ENCODE measurements around the gene PIGS. TPM values are rescaled to one million over a fixed set of nuclear protein-coding genes. Genes with fewer than 3 reads are reported as not detected.
"Not testable (repeated sequence)": the region's sequence is repeated elsewhere in the genome, so short reads cannot be mapped to it uniquely, and the experiment has no call there.

Gene PIGS
- total RNA-seq, 1 experiment from 2014 or later: 48.2 TPM

DNA sequence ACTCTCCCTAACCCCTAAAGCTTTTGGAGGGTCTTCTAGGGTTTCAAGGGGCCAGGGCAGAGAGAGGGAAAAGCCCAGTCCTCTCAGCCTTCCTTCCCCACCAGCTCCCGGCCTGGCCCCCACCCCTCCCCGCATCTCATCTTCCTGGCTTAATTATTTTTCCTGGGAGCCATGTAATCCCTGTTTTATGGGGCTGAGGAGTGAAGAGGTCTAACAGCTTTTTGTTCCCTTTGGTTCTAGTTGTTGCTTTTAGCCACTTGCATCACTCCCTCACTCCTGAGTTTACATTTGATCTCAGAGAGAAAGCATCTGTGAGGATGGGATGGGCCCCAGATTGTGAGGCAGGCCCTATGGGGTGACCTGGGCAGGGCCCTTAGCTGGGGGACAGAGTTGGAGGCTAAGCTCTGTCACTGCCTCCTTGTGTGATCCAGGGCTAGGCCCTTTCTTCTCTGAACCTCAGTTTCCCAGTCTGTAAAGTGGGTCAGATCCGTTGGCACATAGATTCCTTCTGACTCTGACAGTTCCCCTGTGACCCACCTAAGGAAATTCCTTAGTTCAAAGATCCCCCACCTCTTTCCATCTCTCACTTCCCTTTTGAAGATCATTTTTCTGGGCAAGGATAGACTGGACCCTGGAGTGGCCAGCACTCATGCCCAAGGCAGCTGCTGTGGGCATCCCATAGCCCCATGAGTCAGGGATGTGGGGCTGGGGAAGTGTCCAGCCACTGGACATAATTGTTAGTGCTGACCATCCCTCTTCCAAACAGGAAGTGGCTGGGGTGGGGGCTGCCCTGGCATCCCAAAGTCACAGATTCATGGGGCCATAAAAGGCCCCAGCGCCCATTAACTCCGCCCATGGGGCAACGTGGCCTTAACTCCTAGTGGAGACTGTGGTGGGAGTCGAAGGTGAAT, 39.0 kb downstream of the PIGS start:
- no peak for DNase-seq (ENCODE audit: extremely low read depth, low read depth)

DNA sequence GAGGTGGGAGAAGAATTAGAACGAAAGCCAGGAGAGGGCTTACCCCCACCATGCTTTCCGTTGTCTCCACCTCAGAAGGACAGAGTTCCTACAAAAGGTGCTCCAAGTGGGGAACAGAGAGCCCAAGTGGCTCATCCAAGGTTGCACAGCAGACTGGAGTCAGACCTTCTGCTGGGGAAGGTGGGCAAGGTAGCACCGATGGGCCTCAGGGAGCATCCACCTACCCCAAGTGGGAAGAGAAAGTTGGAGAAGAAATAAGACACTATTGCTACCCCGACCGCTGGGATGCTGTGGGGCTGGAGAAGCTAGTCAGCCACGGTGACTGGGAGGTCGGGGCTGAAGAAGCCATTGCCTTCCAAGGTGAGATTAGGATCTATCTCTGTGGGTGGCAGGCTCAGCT, 40.4 kb downstream of the PIGS start:
- DNase-seq (ENCODE audit: extremely low read depth, low read depth): no peak

DNA sequence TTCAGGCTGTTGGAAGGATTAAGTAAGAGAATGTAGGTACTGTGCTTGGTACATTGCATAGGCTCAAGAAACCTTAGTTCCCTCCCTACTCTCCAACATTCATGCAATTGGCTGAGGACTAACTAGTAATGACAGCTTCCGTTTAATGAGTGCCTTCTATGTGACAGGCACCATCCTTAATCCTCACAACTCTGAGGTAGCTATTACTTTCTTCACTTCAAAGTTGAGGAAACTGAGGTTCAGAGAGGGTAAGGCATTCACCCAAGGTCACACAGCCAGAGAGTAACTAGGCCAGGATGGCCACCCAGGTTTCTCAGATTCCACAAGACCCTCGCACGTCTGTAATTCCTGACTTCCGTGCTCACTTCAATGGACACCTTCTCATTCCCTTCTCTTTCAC, 41.1 kb downstream of the PIGS start:
- DNase-seq (ENCODE audit: extremely low read depth, low read depth): no peak

DNA sequence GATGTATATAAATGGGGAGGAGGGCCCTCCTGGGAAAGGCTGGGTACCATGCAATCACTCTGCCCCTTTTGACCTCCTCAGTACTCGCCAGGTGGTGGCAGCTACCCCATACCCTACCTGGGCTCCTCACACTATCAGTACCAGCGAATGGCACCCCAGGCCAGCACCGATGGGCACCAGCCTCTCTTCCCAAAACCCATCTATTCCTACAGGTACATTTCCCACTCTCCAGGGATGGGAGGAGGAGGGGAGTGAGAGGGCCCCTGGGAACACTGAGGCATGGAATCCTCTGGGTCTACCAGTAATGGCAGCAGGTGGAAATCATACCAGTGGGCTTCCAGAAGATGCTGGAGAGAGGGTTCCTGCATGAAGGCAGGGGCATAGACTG, 42.3 kb downstream of the PIGS start:
- no peak for DNase-seq (ENCODE audit: extremely low read depth, low read depth)

DNA sequence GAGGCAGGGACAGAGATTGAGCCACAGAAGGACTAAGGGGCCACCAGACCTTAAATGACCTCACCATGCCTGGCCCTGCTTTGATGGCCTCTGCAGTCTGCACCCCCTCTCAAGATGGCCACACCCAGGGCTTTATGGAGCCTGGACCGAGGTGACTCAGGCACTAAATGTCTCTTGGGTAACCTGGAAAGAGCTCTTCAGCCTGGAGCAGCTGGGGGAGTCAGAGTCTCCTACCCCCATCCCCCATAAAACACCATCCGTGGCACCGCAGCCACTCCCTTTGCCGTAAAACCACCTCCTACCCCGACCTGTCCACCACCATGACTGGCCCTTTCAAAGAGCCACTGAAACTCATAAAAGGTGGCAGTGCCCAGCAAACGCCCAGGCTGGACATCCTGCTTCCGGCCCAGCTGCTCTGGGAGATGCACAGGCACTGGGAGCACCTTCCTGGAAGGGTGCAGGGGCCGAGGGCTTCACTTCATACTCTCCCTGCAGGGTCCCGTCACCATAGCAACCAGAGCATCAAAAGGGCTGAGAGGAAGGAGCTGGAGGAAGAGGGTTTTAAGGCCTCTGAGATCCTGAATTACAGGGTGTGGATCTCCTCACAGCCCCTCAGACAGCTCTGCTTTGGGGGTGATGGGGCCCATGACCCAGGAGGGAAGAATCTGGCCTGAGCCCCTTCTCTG, 42.9 kb downstream of the PIGS start:
- DNase-seq (ENCODE audit: extremely low read depth, low read depth): no peak

DNA sequence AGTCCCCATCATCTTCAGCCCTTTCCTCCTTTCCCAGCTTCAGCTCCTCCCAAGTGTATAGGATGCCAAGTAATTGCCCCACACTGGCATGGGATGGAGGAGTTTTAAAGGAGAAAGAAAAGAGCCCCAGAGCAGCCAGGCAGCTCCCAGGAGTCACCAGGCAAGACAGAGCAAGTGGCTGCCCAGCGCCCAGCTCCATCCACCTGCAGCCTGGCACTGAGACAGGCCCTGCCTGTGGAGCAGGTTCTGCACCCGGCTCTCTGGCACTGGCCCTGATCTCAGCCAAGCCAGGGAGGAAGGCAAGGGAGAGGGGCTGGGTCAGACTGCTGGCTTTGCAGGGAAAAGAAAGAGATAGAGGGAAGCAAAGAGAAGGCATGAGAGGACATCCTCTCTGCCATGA, 43.5 kb downstream of the PIGS start:
- no peak for DNase-seq (ENCODE audit: extremely low read depth, low read depth)

DNA sequence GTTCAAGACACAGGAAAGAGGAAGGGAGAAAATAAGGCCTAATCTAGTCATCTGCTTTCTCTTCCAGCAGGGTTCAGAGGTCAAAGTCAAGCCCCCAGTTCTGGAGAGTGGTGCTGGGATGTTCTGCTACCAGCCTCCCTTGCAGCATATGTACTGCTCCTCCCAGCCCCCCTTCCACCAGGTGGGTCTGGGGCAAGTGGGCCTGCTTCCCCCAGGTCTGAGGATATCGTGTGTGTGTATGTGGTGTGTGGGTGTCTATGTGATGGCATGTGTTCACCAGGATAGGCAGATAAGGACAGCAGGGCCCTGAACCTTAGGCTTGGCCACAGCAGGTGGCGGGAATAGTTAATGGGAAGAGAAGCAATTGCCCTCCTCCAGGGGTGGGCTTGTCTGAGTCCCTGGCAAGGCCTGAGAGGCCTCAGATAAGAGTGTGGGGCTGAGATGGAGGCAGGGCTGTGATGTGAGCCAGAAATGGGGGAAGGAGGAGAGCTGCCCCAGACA, 44.1 kb downstream of the PIGS start:
- DNase-seq (ENCODE audit: extremely low read depth, low read depth): no peak

DNA sequence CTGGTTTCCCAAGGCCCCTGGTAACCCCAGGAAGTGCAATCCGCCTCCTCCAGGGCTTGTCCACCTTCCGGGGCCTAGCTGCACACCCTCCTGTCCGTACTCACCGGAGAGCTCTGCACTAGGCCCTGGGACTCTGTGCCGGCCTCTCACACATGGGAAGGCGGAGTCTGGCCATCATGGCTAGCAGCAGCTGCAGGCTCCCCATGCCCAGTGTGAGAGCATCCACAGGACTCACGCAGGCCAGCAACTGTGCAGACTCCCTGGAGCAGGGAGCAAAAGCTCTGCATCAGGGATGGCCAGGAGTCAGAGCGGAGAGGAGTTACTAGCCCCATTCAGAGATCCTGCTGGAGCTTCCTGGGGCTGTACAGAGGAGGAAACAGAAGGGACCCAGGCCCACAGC, 44.9 kb downstream of the PIGS start:
- no peak for DNase-seq (ENCODE audit: extremely low read depth, low read depth)

DNA sequence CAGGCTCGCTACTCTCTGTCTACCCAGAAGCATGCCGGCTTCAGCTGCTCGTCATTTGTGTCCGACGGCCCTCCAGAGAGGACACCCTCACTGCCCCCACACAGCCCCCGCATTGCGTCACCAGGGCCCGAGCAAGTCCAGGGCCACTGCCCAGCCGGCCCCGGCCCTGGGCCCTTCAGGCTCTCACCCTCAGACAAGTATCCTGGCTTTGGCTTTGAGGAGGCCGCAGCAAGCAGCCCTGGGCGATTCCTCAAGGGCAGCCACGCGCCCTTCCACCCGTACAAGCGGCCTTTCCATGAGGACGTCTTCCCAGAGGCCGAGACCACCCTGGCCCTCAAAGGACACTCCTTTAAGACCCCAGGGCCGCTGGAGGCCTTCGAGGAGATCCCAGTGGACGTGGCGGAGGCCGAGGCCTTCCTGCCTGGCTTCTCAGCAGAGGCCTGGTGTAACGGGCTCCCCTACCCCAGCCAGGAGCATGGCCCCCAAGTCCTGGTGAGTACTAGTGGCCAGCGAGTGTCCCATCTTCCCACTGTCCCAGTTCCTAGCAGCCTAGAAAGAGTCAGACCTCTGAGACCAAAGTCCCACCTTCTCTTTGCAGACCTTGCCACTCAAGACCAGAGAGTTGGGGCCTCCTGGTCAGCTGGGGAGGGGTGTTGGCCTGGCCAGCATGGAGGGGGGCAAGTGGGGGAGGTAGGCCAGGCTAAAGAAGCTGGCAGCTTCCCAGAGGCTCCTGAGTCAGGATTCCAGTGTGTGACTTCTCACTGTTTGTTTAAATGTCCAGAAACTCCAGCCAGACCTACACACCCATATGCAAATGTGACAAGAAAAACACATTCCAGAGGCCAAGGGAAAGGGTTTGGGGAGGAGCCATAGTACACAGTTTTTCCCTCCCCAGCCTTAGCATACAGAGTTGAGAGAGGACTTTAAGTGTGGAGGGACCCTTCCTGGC, 46.6 kb downstream of the PIGS start:
- peak; percentile 44 for DNase-seq (ENCODE audit: extremely low read depth, low read depth)

DNA sequence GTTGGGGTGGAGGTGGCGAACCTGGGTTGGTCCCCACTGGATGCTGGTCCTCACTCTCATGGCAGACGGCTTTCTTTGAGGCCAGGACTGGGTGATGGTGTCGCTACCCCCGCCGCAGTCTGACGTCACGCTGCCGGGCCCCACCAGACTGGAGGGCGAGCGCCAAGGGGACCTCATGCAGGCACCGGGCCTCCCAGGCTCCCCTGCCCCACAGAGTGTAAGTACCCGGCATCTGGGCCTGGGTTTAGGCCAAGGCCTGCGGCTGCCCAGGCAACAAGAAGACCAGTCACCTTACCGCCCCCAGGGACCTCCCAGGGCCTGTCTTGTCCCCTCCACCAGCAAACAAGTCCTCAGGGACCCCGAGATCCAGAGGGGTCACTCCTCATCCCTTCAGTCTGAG, 47.4 kb downstream of the PIGS start:
- no peak for DNase-seq (ENCODE audit: extremely low read depth, low read depth)

DNA sequence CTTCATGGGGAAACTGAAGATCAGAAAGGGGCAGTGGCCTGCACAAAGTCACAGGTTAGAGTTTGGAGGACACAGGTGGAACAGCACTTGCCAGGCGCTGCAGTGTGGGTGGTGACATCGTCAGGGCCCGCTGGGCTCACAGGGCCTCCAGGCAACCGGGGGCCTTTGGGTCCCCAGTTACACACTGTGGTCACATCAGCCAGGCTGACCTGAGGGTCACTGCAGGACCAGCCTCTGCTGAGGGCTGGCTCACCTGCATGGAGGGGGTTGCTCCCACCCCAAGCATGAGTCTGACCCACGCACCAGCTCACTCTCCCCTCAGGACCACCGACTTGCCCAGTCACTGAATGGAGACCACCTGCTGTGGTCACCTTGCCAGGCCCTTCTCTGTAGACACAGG, 48.1 kb downstream of the PIGS start:
- no peak for DNase-seq (ENCODE audit: extremely low read depth, low read depth)

DNA sequence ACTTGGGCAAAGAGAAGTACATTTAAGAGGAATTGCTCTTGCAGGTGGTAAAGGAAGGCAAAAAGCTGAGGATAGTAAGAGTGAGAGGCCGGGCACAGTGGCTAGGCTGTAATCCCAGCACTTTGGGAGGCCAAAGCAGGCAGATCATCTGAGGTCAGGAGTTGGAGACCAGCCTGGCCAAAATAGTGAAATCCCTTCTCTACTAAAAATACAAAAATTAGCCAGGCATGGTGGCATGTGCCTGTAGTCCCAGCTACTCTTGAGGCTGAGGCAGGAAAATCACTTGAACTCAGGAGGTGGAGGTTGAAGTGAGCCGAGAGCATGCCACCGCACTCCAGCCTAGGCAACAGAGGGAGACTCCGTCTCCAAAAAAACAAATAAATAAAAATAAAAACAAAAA, 49.0 kb downstream of the PIGS start:
- not testable (repeated sequence) for DNase-seq (ENCODE audit: extremely low read depth, low read depth)

DNA sequence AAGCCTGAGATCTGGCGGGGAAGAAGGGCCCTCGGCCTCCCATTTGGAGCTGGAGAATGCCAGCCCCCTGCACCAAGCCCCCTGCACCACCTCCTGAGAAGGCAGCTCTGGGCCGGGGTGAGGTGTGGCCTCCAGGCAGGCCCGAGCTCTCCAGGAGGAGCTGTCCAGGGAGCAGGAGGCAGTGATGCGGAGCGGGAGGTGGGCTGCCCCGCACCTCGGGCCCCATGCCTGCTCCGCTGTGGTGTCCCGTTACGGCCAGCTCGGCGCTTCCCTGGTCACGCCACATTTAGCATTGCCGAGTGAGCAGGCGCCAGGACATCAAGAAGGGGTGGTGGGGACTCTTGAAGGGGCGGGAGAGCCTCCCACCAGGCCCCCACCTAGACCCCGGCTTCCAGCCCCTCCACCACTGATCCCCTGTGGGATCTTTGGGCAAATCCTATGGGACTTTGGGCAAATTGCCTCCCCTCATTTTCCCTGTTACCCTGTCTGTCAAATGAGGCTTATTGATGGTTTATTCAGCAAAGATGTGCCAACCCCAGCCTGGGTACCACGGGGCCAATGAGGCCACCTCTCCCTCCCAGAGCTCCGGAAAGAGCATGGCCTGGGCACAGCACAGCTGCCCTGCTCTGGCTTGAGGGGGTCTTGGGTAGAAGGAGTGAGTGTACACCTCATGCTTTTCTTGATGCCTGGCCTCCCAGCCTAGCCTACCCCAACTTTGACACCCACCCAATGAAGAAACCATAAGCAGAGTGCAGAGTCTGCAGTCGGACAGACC, 49.8 kb downstream of the PIGS start:
- no peak for DNase-seq (ENCODE audit: extremely low read depth, low read depth)

DNA sequence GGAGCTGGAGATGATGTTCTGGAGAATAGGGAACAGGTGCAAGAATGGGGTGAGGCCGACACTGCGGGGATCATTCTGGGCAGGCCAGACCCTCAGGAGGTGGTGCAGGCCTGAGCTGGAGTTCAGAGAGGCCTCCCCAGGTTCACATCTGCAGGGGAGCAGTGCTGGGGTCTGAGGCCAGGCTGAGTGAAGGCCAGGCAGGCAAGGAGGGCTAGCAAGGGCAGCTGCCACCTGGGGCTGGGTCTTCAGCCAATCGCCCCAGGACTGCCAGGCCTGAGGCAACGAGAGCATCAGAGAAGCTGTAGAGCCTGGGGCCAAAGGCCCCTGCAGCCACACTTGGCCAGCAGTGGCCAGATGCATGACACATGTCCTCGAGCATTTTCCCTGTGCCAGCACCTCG, 50.6 kb downstream of the PIGS start:
- no peak for DNase-seq (ENCODE audit: extremely low read depth, low read depth)

DNA sequence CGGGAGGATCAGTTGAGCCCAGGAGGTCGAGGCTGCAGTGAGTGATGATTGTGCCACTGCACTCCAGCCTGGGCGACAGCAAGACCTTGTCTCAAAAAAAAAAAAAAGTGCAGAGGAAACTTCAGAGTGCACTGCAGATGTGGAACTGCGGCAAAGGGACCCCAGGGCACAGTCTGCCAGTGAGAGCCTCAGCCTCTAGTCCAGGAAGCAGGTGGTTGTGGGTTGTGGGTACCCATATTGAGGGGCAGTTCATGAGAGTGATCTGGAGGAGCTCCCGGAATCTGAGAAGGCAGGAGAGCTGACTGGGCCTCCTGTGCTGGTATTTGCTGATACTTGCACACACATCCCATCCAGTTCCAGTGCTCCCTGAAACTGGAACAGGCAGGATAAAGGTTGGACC, 52.1 kb downstream of the PIGS start:
- DNase-seq (ENCODE audit: extremely low read depth, low read depth): no peak

DNA sequence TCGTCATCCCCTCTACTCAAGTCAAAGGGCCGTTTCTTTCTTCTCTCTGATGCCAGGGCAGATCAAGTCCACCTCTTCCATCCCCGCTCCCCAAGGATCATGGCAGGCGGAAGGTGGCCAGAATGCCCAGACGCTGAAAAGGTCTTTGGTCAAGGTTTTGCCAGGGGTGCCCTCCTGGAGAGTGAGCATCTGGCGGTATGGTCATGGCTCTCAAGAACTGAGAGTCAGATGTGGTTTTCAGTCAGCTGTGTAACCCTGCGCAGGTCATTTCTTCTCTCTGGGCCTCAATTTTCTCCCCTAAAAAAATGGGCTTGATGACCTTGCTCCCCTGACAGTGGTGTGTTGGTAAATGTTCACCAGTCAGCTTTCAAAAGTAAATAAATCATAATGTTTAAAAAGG, 52.7 kb downstream of the PIGS start:
- no peak for DNase-seq (ENCODE audit: extremely low read depth, low read depth)

DNA sequence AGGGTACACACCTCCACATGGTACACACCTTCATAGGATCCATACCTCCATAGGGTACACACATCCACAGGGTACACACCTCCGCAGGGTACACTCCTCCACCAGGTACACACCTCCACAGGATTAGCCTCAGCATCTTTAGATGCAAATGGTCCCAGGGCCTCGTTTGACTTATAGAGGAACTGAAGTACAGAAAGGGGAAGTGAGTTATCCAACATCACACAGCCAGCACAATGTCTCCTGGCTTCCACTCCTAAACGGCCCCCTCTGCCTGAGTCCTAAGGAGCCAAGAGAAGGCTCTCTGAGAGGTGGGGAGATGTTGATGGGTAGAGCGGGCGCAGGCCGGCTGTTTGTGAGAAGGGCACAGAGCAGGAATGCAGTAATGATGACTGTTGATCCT, 53.2 kb downstream of the PIGS start:
- DNase-seq (ENCODE audit: extremely low read depth, low read depth): no peak

DNA sequence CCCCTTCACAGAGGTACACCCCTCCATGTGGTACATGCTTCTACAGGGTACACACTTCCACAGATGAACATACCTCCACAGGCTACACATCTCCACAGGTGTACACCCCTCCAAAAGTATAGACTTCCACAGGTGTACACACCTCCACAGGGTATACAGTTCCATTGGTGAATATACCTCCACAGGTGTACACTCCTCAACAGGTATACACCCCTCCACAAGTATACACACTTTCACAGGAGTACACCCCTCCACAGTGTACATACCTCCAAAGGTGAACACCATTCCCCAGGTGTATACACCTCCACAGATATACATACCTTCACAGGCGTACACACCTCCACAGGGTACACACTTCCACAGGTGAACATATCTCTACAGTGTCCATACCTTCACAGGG, 55.8 kb downstream of the PIGS start:
- DNase-seq (ENCODE audit: extremely low read depth, low read depth): no peak

DNA sequence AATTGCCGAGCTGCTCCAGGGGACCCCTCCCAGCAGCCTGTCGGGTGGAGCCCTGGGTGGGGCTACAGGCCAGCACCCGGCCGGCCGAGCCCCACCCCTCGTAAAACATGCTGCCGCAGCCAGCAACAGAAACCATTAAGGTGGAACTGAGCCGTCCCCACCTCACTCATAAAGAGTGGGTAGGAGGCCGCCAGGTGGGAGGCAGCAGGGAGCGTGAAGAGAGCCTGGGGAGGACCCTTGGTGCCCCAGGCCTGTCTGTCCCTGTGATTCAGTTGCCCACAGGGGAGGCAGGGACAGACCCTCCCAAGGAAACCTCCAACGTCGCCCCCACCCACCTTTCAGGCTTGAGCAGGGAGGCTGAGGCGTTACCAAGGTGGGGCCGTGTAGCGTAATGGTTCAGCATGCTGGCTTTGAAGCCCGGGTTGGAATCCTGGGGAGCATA, 56.7 kb downstream of the PIGS start:
- DNase-seq (ENCODE audit: extremely low read depth, low read depth): no peak

DNA sequence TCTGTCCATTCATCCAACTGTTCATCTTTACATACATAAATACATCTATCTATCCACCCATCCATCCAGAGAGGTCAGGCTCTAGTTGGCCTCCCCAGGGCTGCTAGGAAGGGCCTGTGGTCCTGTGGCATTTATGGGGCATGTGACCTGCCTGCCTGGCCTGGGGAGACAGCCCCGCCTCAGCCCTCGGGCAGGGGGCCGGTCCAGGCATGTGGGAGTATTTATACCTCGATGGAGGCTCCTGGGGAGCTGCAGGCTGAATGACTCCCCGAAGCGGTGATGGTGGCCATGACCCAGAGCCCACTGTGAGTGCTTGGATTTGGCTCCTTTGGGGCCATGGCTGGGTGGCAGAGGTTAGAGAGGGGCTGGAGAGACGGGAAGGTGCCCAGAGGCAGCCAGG, 57.8 kb downstream of the PIGS start:
- no peak for DNase-seq (ENCODE audit: extremely low read depth, low read depth)
